Ascending aorta (tissue), 2 donors: Measurements from ENCODE around the gene PITHD1. TPM values are rescaled to one million over a fixed set of nuclear protein-coding genes. Genes with fewer than 3 reads are reported as not detected.
"Not testable (repeated sequence)": the region's sequence is repeated elsewhere in the genome, so short reads cannot be mapped to it uniquely, and the experiment has no call there.

ENCODE experiments used
- DNase-seq, 2 donors: peaks; one replicate each; pipeline ENCODE4 v3.0.0-alpha.2; 2019; ENCODE audit warnings: low spot score in 2 of 2
- H3K27ac ChIP-seq, 2 donors: fragments of 200-600 bp; sonication (generic); one replicate each; pipeline ENCODE4 v1.5.1; 2016 to 2017; ENCODE audit warnings: mild to moderate bottlenecking in 1 of 2
- H3K27me3 ChIP-seq: fragments of 200-600 bp; sonication (generic); one replicate; pipeline ENCODE4 v1.5.1; 2017
- H3K36me3 ChIP-seq, 2 donors: fragments of 200-600 bp; sonication (generic); one replicate each; pipeline ENCODE4 v1.5.1; 2016
- H3K4me1 ChIP-seq, 2 donors: fragments of 200-600 bp; sonication (generic); one replicate each; pipeline ENCODE4 v1.5.1; 2016 to 2017; ENCODE audit warnings: mild to moderate bottlenecking in 1 of 2
- H3K4me3 ChIP-seq, 2 donors: fragments of 200-600 bp; sonication (generic); one replicate each; pipeline ENCODE4 v1.5.1; 2016 to 2017; ENCODE audit warnings: mild to moderate bottlenecking in 1 of 2
- H3K9me3 ChIP-seq, 2 donors: fragments of 200-600 bp; sonication (generic); one replicate each; pipeline ENCODE4 v1.5.1; 2016
- intact Hi-C: fragments of 100-400 bp; cut with DNase I; formaldehyde crosslinking; loops from one replicate; pipeline ENCODE4 v1.15.1; 2023
- total RNA-seq: library from RNA; depleted of rRNA; stranded (reverse); fragments of >200 nt; gene quantifications from one replicate; pipeline ENCODE4 v1.1.0, GENCODE V29; 2016
- TF ChIP-seq, protein P1 (sequence below), 3 experiments: fragments of 200-600 bp in 2 of 3; fragments of 450-650 bp in 1 of 3; sonication (generic) in 2 of 3; IDR thresholded peaks; one replicate each; pipeline ENCODE4 v1.5.1; 2016 to 2019; ENCODE audit warnings: antibody characterized with exemption in 3 of 3, mild to moderate bottlenecking in 1 of 3, moderate library complexity in 1 of 3

PITHD1 gene
- total RNA-seq, 1 donor from 2014 or later, result 60.1 TPM

DNA sequence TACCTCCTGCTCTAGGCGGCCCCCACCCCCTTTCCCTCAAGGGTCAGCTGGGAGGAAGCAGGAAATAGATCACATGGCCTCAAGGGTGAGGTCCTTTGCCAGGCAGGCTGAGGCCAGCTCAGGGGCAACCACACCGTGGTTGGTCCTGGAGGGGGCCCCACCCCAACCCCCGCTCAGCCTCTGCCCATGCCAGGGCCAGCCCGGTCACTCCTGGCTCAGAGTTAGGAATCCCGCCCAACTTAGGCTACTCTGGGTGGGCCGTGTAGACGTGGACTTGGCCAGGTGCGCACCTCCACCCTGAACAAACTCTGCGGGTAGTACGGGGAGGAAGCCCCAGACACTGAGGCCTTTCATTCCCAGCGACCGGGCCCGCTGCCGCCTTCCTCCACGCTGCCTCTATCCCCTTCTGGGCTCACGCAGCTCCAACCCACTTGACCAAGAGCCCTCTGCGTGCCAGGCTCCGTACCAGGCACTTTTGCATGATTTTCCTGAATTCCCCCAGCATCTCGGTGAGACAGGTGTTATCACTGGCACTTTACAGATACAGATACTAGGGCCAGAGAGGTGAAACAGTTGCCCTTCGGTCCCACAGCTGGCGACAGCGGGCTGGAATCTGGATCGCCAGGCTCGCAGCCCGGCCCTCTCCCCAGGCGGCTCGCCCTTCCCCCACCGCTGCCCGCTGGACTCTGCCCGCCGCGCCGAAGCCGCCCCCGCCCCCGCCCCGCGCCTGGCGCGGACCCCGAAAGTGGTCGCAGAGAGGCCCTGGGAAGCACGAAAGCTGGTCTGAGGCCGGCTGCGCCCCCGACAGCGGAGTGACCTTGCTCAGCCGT, 21.6 kb downstream of the PITHD1 start:
- Histone ChIP-seq H3K36me3 (peaks cover 5 to 23% of the 10 kb centered on the region in 2 donors), H3K27ac (peak overlapping the region; percentile 87 to 97), H3K4me3 (peak overlapping the region; percentile 82 to 93), H3K4me1 (peaks cover 9 to 14% of the 10 kb centered on the region in 2 donors), H3K27me3 (no peaks in the 10 kb centered on the region), H3K9me3 (no peaks in the 10 kb centered on the region)
- peak in 1 of 2 donors; percentile 82 for DNase-seq
- TF ChIP-seq, protein P1, sequence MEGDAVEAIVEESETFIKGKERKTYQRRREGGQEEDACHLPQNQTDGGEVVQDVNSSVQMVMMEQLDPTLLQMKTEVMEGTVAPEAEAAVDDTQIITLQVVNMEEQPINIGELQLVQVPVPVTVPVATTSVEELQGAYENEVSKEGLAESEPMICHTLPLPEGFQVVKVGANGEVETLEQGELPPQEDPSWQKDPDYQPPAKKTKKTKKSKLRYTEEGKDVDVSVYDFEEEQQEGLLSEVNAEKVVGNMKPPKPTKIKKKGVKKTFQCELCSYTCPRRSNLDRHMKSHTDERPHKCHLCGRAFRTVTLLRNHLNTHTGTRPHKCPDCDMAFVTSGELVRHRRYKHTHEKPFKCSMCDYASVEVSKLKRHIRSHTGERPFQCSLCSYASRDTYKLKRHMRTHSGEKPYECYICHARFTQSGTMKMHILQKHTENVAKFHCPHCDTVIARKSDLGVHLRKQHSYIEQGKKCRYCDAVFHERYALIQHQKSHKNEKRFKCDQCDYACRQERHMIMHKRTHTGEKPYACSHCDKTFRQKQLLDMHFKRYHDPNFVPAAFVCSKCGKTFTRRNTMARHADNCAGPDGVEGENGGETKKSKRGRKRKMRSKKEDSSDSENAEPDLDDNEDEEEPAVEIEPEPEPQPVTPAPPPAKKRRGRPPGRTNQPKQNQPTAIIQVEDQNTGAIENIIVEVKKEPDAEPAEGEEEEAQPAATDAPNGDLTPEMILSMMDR (IDR thresholded peaks at IDR 0.05), result no peak
- intact Hi-C loops, result loop anchor here (1.0 to 5.0 kb wide), 4 partner anchors 8 to 160 kb away; partner anchors contain the start of genes FUCA1, LYPLA2, PITHD1 and PNRC2

DNA sequence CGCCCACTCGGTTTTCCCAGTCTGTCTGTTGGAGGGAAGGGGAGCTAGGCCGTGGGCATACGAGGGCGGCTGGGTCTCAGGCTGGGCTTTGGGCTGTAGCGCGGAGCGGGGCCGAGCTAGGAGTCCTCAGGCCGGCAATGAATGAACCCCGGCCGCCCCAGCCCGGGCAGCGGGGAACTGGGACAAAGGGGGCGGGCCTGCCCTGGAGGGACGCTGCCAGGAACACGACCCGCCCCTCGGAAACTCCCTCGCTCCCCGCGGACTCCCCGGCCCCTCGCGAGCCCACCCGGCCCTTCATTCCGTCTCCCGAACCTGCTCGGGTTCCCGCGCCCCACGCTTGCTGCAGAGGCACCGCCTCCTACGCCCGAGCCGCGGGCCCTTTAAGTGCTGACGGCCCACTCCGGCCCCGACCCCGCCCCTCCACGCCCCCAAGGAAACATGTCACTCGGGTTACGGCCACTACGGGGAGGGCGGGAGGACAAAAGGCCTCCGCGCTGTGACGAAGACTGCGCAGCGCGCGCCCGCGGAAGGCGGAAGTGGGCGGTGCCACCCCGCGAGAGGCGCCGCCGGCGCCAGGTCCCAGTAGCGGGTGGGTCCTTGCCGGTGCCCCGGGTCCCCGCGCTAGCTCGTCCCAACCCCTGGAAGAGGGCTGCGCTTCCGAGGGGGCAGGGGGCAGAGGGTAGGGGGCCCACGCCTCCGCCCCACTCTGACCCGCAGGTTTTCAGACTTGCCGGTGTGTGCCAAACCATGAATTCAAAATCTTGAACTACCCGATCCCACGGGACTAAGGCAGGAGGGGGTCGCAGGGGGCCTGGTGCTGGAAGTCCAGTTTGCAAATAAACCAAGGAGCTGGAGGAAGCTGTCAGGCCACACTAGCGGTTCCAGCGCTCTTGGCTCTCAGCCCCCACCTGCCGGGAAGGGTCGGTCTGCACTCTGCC, 22.5 kb downstream of the PITHD1 start, which contains the start of gene GALE:
Gene GALE (minus strand): TSS at position 355 of the 938 bp plus-strand sequence. CDS start 1,747 bp downstream, outside the sequence.
- Histone ChIP-seq H3K9me3 (no peaks in the 10 kb centered on the region), H3K4me3 (peak within 1 kb of the TSS; percentile 82 to 93), H3K27me3 (no peaks in the 10 kb centered on the region), H3K36me3 (peaks cover 5 to 18% of the 10 kb centered on the region in 2 donors), H3K4me1 (peaks cover 9 to 14% of the 10 kb centered on the region in 2 donors), H3K27ac (peak within 1 kb of the TSS; percentile 87 to 97)
- intact Hi-C loops, result loop anchor here (1.0 to 5.0 kb wide), 4 partner anchors 9 to 159 kb away; partner anchors contain the start of genes FUCA1, LYPLA2, PITHD1 and PNRC2
- peak; percentile 87 to 98 for DNase-seq
- TF ChIP-seq, protein P1 (IDR thresholded peaks at IDR 0.05), result no peak

DNA sequence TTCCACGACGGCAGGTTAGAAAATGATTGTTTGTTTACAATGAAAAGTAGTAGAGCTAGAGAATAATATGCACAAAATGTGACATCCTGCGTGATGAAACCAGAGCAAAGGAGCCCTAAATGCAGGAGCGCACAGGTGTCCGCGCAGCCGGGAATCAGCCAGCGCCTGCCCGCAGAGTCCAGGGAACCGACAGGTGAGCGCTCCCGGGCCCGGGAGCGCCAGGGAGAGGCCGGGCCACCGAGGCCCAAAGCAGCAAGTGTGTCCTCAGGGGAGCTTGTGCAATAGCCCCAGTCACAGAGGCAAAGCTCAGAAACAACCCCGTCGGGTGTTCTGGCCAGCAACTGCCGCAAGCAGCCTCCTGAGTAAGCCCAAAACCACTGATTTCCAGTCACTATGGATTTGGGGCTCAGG, 23.1 kb downstream of the PITHD1 start:
- Histone ChIP-seq H3K4me3 (peak overlapping the region; percentile 82 to 93), H3K27me3 (no peaks in the 10 kb centered on the region), H3K9me3 (no peaks in the 10 kb centered on the region), H3K4me1 (peaks cover 9 to 14% of the 10 kb centered on the region in 2 donors), H3K36me3 (peaks cover 1 to 18% of the 10 kb centered on the region in 2 donors), H3K27ac (peak overlapping the region; percentile 87 to 97)
- no peak for DNase-seq
- TF ChIP-seq, protein P1 (IDR thresholded peaks at IDR 0.05), result no peak
- intact Hi-C loops, result loop anchor here (5.0 kb wide), 1 partner anchor 66 kb away; the partner anchor contains the start of gene FUCA1

DNA sequence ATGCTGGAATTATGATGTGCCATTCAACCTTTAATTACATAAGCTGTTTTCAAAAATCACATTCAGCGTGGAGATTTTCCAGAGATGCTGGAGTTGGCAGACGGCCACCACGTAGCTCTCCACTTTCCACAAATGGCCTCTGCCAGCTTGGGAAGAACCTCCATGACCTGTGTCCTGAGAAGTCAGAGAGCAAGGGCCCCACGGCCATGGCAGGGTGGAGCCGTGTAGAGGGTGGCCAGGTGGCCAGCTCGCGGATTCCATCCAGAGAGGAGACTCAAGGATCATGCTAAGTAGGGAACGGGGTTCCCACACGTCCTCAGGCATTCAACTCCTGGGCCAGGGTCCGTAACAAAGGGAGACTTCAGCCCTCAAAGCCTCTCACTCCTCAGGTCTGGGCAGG, 23.7 kb downstream of the PITHD1 start:
- intact Hi-C loops, result loop anchor here (2.0 to 5.0 kb wide), 2 partner anchors 23 to 65 kb away; partner anchors contain the start of genes FUCA1 and HMGCL
- DNase-seq, result no peak
- TF ChIP-seq, protein P1 (IDR thresholded peaks at IDR 0.05), result no peak
- Histone ChIP-seq H3K36me3 (peaks cover 5 to 23% of the 10 kb centered on the region in 2 donors), H3K27ac (peak overlapping the region in 1 of 2 donors; percentile 97), H3K4me3 (peak overlapping the region in 1 of 2 donors; percentile 93), H3K9me3 (no peaks in the 10 kb centered on the region), H3K4me1 (peaks cover 9 to 14% of the 10 kb centered on the region in 2 donors), H3K27me3 (no peaks in the 10 kb centered on the region)

DNA sequence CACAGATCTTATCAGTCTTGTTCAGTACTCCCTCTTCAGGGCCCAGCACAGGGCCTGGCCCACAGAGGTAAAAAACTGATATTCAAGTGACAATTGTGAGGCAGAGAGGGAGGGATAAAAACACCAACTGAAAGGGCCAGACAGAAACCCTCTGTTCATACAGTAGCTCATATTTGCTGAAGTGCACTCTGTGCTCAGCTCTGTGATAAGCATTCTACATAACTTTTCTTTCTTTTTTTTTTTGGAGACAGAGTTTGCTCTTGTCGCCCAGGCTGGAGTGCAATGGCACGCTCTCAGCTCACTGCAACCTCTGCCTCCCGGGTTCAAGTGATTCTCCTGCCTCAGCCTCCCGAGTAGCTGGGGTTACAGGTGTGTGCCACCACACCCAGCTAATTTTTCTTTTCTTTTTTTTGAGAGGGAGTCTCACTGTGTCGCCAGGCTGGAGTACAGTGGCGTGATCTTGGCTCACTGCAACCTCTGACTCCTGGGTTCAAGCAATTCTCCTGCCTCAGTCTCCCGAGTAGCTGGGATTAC, 24.7 kb downstream of the PITHD1 start:
- DNase-seq, H3K27ac ChIP-seq, H3K27me3 ChIP-seq, H3K4me3 ChIP-seq, H3K9me3 ChIP-seq: not testable (repeated sequence)
- H3K4me1 ChIP-seq, result peaks cover 9 to 14% of the 10 kb centered on the region in 2 donors
- intact Hi-C loops, result loop anchor here (2.0 to 5.0 kb wide), 2 partner anchors 22 to 64 kb away; partner anchors contain the start of genes FUCA1 and HMGCL
- H3K36me3 ChIP-seq, result peaks cover 11 to 32% of the 10 kb centered on the region in 2 donors
